G401 (cell line): ENCODE data around the gene FBXO28. TPM values are rescaled to one million over a fixed set of nuclear protein-coding genes. Genes with fewer than 3 reads are reported as not detected.
A peak's percentile ranks its signal among the peaks of the same experiment; 100 is the strongest.

Experiments used
- DNase-seq: peaks from one replicate; pipeline ENCODE4 v3.0.0-alpha.2; 2015; ENCODE audit warnings: low spot score
- in situ Hi-C: cut with HindIII; loops from 2 replicates; pipeline ENCODE4 v1.10.0; 2016; ENCODE audit warnings: low sequenced_read_pairs, mixed read lengths
- total RNA-seq: library from RNA; depleted of rRNA; stranded (reverse); fragments of >200 nt; shearing (Covaris generic); gene quantifications from 2 replicates; pipeline ENCODE4 v1.2.3, GENCODE V29; 2014

FBXO28 gene
- total RNA-seq, 1 experiment from 2014 or later, result 98.4 TPM

- DNase-seq, result peak; percentile 59
- in situ Hi-C loops, result no loop called here
Observed at GRCh38 chr1:224092111-224092510, 21.8 kb upstream of the FBXO28 start.

DNA sequence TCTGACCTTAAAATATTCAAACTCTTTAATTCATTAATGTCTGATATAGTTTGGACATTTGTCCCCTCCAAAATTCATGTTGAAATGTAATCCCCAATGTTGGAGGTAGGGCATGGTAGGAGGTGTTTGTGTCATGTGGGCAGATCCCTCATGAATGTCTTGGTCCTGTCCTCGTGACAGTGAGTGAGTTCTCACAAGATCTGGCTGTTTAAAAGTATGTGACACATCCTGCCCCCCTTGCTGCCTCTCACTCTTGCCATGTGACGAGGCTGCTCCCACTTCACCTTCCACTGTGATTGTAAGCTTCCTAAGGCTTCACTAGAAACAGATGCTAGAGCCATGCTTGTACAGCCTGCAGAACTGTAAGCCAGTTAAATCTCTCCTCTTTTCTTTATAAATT is 21.3 kb upstream of the FBXO28 start:
- in situ Hi-C loops, result no loop called here
- DNase-seq, result peak; percentile 66

DNA sequence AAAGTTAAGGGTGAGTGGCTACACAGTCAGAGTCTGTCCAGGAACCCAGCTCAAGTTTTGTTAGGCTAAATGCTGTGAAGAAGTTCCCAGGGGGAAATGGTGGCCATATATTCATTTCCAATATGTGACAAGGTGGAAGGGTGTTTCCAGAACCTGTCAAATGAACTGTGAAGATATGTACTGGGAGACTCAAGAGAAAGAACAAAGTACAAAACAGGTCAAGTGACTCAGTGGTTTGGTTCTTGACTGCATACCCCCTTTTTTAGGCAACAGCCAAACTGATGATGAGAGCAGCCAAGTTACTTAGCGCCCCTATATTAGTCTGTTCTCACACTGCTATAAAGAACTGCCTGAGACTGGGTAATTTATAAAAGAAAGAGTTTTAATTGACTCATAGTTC is 18.6 kb upstream of the FBXO28 start:
- in situ Hi-C loops, result no loop called here
- DNase-seq, result no peak

DNA sequence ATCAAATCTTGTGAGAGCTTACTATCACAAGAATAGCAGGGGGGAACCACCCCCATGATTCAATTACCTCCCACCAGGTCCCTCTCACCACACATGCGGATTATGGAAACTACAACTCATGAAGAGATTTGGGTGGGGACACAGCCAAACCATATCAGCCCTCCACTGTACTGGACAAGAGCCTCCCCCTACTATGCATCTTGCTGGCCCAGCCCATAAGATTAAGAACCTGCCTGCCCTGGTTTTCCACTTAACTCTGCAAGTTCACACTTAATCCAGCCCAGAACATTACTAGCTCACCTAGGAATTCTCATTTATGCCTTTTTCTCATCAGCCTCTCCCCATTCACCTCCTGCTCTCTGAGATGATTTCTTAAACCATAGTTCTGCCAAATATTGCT is 18.0 kb upstream of the FBXO28 start:
- no peak for DNase-seq
- in situ Hi-C loops, result no loop called here

- in situ Hi-C loops, result no loop called here
Observed at GRCh38 chr1:224096773-224097172, 17.1 kb upstream of the FBXO28 start.

GRCh38 chr1:224098007-224098406 is 15.9 kb upstream of the FBXO28 start:
- in situ Hi-C loops, result no loop called here
- no peak for DNase-seq

More at GRCh38 chr1:224096773-224097172, 17.1 kb upstream of the FBXO28 start:
- DNase-seq, result no peak

GRCh38 chr1:224106568-224107281 is 7.2 kb upstream of the FBXO28 start:
- in situ Hi-C loops, result no loop called here
- DNase-seq, result peak; percentile 42

GRCh38 chr1:224107282-224107625 is 6.7 kb upstream of the FBXO28 start:
- no peak for DNase-seq
- in situ Hi-C loops, result no loop called here

- no peak for DNase-seq
- in situ Hi-C loops, result no loop called here
Observed at GRCh38 chr1:224108991-224109390, 4.9 kb upstream of the FBXO28 start.

GRCh38 chr1:224109981-224110380 is 3.9 kb upstream of the FBXO28 start:
- in situ Hi-C loops, result no loop called here
- DNase-seq, result no peak

- DNase-seq, result no peak
- in situ Hi-C loops, result no loop called here
Observed at GRCh38 chr1:224113005-224113404, 906 bp upstream of the FBXO28 start.

DNA sequence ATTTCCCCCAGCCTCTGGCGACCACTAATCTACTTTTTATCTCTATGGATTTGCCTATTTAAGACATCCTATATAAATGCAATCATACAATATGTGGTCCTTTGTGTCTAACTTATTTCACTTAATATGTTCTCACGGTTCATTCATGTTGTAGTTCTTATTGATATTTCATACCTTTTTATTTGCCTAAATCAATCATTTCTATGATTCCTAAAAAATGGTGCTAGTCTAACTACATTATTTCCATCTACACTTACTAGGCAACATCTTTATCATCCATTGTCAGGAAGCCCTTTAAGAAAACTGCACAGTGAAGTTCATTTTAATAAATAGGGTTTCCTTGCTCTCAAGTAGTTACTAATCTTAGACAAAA is 380 bp upstream of the FBXO28 start:
- in situ Hi-C loops, result no loop called here
- no peak for DNase-seq

DNA sequence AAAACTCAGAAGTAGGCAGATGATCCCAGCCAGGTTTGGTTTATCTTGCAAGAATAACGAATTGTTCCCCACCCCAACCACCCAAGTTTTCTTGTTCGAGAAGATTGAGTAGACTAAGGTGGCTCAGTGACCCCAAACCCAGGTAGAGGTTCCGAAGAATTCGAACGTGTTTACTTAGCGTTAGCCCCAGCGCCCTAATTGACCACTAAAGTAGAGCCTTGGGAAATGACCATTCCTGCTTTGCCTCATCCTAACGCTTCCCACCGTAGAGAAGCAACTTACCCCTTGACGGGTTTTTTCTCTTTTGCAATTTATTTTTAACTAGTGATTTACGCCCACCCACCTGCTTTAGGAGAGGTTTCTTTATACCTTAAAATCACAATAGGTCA is 870 bp downstream of the FBXO28 start:
- in situ Hi-C loops, result no loop called here
- no peak for DNase-seq

- in situ Hi-C loops, result no loop called here
- DNase-seq, result peak; percentile 85
Observed at GRCh38 chr1:224116131-224116530, 2.2 kb downstream of the FBXO28 start.

DNA sequence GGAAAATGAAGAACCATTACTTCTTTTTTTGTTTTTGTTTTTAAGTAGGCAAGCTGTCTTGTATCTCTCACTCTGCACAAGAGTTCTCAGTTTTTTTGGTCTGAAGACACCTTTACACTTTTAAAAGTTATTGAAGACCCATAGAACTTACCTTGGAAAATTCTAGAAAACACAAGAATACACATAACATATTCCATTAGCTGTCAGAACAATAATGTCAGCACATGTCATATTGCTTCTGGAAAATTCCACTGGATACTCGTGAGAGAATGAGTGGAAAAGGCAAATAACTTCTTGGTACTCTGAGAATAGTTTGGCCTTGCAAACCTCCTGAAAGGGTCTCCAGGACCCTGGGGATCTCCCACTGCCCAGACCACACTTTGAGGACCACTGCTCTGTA is 4.8 kb downstream of the FBXO28 start:
- DNase-seq, result no peak
- in situ Hi-C loops, result no loop called here

DNA sequence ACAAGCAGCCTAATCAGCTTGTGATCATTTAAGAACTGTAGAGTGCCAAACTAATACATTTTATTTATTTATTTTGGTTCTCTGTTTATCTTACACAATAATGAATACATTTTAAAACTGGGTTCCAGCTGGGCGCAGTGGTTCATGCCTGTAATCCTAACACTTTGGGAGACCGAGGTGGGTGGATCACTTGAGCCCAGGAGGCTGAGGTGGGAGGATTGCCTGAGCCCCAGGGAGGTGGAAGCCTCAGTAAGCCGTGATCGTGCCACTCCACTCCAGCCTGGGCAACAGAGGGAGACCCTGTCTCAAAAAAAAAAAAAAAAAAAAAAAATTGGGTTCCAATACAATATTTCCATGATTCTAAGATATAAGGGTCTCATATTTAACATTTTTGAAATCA is 9.2 kb downstream of the FBXO28 start:
- in situ Hi-C loops, result no loop called here
- DNase-seq, result no peak

- no peak for DNase-seq
- in situ Hi-C loops, result no loop called here
Observed at GRCh38 chr1:224124220-224124619, 10.3 kb downstream of the FBXO28 start.

DNA sequence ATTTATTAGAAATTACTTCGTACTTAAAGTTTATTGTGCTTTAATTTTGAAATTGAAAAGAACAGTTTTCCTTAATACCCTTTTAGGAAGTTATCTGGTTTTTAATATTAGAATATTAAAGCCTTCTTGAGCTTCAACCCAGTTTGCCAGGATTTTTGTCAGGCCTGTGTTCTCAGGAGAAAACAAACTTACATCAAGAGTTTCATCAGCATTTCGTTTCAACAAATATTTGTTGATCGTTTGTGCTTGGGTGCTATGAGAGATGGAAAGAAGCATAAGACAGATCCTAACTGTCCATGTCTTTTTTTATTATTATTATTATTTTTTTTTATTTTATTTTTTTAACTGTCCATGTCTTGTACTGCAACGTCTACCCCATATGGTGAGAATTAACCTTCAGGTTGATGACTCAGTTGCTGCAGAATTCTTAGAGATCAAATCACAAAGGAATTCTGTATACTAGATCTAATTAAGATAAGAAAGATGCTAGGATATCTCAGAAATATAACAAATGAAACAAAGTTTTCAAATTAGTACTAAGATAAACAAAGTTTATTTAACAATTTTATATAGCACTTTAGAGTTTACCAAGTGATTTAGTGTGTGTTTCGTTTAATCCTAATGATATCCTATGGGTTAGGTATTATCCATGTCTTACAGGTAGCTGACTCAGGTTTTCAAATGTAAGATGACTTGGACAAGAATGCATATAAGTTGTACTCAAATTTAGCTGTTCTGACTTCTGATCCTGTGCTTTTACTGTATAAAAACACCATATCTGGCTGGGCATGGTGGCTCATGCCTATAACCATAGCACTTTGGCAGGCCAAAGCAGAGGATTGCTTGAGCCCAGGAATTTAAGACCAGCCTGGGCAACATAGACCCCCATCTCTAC is 14.3 kb downstream of the FBXO28 start:
- in situ Hi-C loops, result no loop called here
- no peak for DNase-seq

DNA sequence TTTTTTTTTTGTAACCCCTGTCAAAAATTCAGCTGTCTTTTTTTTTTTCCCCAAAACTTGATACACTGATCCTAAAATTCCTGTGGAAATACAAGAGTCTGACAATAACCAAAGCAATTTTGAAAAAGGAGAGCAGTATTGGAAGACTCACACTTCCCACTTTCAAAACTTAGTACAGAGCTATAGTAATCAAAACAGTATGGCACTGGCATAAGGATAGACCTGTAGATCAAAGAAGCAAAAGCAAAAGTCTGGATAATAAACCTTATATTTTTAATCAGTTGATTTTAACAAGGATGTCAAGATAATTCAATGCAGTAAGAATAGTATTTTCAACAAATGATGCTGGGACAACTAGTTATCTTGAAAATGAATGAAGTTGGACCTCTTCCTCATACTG is 17.3 kb downstream of the FBXO28 start:
- no peak for DNase-seq
- in situ Hi-C loops, result no loop called here

GRCh38 chr1:224132901-224133300 is 19.0 kb downstream of the FBXO28 start:
- in situ Hi-C loops, result no loop called here
- DNase-seq, result no peak
